RWPE1 (cell line): Measurements from ENCODE around the gene ELAPOR1.
"Not testable (repeated sequence)": the region's sequence is repeated elsewhere in the genome, so short reads cannot be mapped to it uniquely, and the experiment has no call there.

ENCODE experiments used
- CTCF ChIA-PET: fragments of 350-600 bp; sonication (Branson Sonifier 250); formaldehyde crosslinking; extraction: SDS; loops from one replicate; lab custom pipeline; 2021; lab: Yijun Ruan, JAX
- POLR2A ChIA-PET: fragments of 400-600 bp; formaldehyde crosslinking; extraction: SDS; loops from one replicate; lab custom pipeline; 2020; ENCODE audit warnings: antibody characterized with exemption; ENCODE audit not compliant: low non-redundant PET; lab: Yijun Ruan, JAX
- DNase-seq: peaks from one replicate; pipeline ENCODE4 v3.0.0; 2012; ENCODE audit warnings: low spot score
- H3K27ac ChIP-seq: fragments of 450-650 bp; 2 replicates; pipeline ENCODE4 v1.5.1; 2017
- CTCF ChIP-seq: fragments of 450-650 bp; conservative IDR thresholded peaks from 2 replicates; pipeline ENCODE4 v1.5.1; 2017; ENCODE audit warnings: low read depth, mild to moderate bottlenecking

The ELAPOR1 gene

GRCh38 chr1:109142260-109142659, 28.3 kb downstream of the ELAPOR1 start:
- H3K27ac ChIP-seq = no peak overlapping the region
- CTCF ChIA-PET = no interaction called here
- TF ChIP-seq CTCF = no peak
- POLR2A ChIA-PET = interaction anchor here (0.6 kb wide), 1 partner anchor 39 kb away, joined by 3 read pairs; no protein-coding TSS in a partner anchor
- no peak for DNase-seq

GRCh38 chr1:109142725-109143124, 28.8 kb downstream of the ELAPOR1 start:
- POLR2A ChIA-PET, CTCF ChIA-PET: not testable (repeated sequence)

GRCh38 chr1:109148987-109149561, 35.2 kb downstream of the ELAPOR1 start:
- CTCF ChIA-PET = interaction anchor here (0.6 kb wide), 1 partner anchor 44 kb away, joined by 5 read pairs; no protein-coding TSS in a partner anchor
- no peak for DNase-seq
- H3K27ac ChIP-seq = no peak overlapping the region
- no peak for TF ChIP-seq CTCF
- POLR2A ChIA-PET = no interaction called here

More at GRCh38 chr1:109142725-109143124, 28.8 kb downstream of the ELAPOR1 start:
- DNase-seq, H3K27ac ChIP-seq: not testable (repeated sequence)

GRCh38 chr1:109149874-109150601, 36.1 kb downstream of the ELAPOR1 start:
- no peak for DNase-seq
- CTCF ChIA-PET = no interaction called here
- H3K27ac ChIP-seq = no peak overlapping the region
- no peak for TF ChIP-seq CTCF
- POLR2A ChIA-PET = no interaction called here

- POLR2A ChIA-PET = no interaction called here
- no peak overlapping the region for H3K27ac ChIP-seq
These were observed 37.5 kb downstream of the ELAPOR1 start for GRCh38 chr1:109151146-109151990.

GRCh38 chr1:109152196-109152595, 38.3 kb downstream of the ELAPOR1 start:
- CTCF ChIA-PET = no interaction called here
- POLR2A ChIA-PET = no interaction called here
- DNase-seq = no peak
- no peak for TF ChIP-seq CTCF
- H3K27ac ChIP-seq = no peak overlapping the region

More at GRCh38 chr1:109151146-109151990, 37.5 kb downstream of the ELAPOR1 start:
- TF ChIP-seq CTCF = no peak
- peak; percentile 15 for DNase-seq
- CTCF ChIA-PET = interaction anchor here (0.6 kb wide), 1 partner anchor 414 kb away, joined by 3 read pairs; no protein-coding TSS in a partner anchor
